Chondrocyte (in vitro differentiated cells): ENCODE measurements around the gene SLC22A16. TPM values are rescaled to one million over a fixed set of nuclear protein-coding genes. Genes with fewer than 3 reads are reported as not detected.

ENCODE experiments used
- DNase-seq: peaks from one replicate; pipeline ENCODE4 v3.0.0; 2021; ENCODE audit warnings: mixed read lengths, low spot score
- H3K27ac Mint-ChIP-seq: one replicate; pipeline ENCODE4 v1.8.0; 2021; ENCODE audit warnings: mild to moderate bottlenecking, moderate library complexity, mixed read lengths; ENCODE audit not compliant: unreplicated experiment
- H3K27me3 Mint-ChIP-seq: 2 replicates; pipeline ENCODE4 v1.8.0; 2021; ENCODE audit warnings: low read depth, mixed read lengths
- H3K36me3 Mint-ChIP-seq: 2 replicates; pipeline ENCODE4 v1.8.0; 2021; ENCODE audit warnings: low read depth, mixed read lengths
- H3K4me1 Mint-ChIP-seq: 2 replicates; pipeline ENCODE4 v1.8.0; 2021; ENCODE audit warnings: low read depth, mild to moderate bottlenecking, mixed read lengths
- H3K4me3 Mint-ChIP-seq: one replicate; pipeline ENCODE4 v1.8.0; 2021; ENCODE audit warnings: mild to moderate bottlenecking, moderate library complexity, mixed read lengths; ENCODE audit not compliant: unreplicated experiment
- H3K9me3 Mint-ChIP-seq: 2 replicates; pipeline ENCODE4 v1.8.0; 2021; ENCODE audit warnings: low read depth, mixed read lengths
- total RNA-seq: library from RNA; stranded (reverse); gene quantifications from 3 replicates; pipeline ENCODE4 v1.2.1, GENCODE V29; 2021
- TF ChIP-seq, protein P1 (sequence below): fragments of 200-600 bp; sonication (generic); IDR thresholded peaks from 2 replicates; pipeline ENCODE4 v1.5.0; 2021; ENCODE audit warnings: antibody characterized with exemption, mild to moderate bottlenecking, moderate library complexity

Gene SLC22A16
- total RNA-seq, 1 donor from 2014 or later: not detected

GRCh38 chr6:110432285-110432900 lies 44.0 kb downstream of the SLC22A16 start:
- H3K4me1 Mint-ChIP-seq: no peaks in the 10 kb centered on the region
- no peaks in the 10 kb centered on the region for H3K36me3 Mint-ChIP-seq
- H3K27ac Mint-ChIP-seq: no peak overlapping the region
- H3K9me3 Mint-ChIP-seq: peaks cover 8% of the 10 kb centered on the region
- no peak for DNase-seq
- TF ChIP-seq, protein P1, sequence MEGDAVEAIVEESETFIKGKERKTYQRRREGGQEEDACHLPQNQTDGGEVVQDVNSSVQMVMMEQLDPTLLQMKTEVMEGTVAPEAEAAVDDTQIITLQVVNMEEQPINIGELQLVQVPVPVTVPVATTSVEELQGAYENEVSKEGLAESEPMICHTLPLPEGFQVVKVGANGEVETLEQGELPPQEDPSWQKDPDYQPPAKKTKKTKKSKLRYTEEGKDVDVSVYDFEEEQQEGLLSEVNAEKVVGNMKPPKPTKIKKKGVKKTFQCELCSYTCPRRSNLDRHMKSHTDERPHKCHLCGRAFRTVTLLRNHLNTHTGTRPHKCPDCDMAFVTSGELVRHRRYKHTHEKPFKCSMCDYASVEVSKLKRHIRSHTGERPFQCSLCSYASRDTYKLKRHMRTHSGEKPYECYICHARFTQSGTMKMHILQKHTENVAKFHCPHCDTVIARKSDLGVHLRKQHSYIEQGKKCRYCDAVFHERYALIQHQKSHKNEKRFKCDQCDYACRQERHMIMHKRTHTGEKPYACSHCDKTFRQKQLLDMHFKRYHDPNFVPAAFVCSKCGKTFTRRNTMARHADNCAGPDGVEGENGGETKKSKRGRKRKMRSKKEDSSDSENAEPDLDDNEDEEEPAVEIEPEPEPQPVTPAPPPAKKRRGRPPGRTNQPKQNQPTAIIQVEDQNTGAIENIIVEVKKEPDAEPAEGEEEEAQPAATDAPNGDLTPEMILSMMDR: no peak
- H3K4me3 Mint-ChIP-seq: no peak overlapping the region
- peaks cover 26% of the 10 kb centered on the region for H3K27me3 Mint-ChIP-seq

- no peaks in the 10 kb centered on the region for H3K4me1 Mint-ChIP-seq
These were observed 45.7 kb downstream of the SLC22A16 start for GRCh38 chr6:110430741-110431140.

DNA sequence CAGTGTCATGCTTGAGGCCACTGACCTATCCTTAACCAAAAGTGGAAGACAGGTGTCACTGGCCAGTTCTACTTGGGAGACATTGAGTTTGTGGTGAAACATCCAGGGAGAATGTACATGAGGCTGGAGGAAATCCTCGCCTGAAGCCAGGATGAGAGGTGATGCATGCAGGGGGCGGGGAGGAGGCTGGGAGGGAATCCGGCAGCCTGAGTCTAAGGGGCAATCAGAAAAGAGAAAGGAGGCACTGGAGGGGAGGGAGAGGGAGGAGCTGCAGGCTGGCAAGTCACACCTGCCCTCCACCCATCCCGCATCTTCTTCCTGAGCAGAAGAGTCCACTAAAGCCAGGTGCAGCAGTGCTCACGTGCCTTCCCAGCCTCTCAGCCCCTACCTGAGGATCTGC lies 46.2 kb downstream of the SLC22A16 start:
- no peaks in the 10 kb centered on the region for H3K36me3 Mint-ChIP-seq
- H3K27me3 Mint-ChIP-seq: peaks cover 38% of the 10 kb centered on the region
- DNase-seq: no peak
- peaks cover 4% of the 10 kb centered on the region for H3K9me3 Mint-ChIP-seq
- no peaks in the 10 kb centered on the region for H3K4me1 Mint-ChIP-seq
- TF ChIP-seq, protein P1: no peak
- H3K27ac Mint-ChIP-seq: no peak overlapping the region
- no peak overlapping the region for H3K4me3 Mint-ChIP-seq

More at GRCh38 chr6:110430741-110431140, 45.7 kb downstream of the SLC22A16 start:
- TF ChIP-seq, protein P1: no peak
- H3K9me3 Mint-ChIP-seq: peaks cover 8% of the 10 kb centered on the region
- peaks cover 33% of the 10 kb centered on the region for H3K27me3 Mint-ChIP-seq
- no peaks in the 10 kb centered on the region for H3K36me3 Mint-ChIP-seq
- no peak overlapping the region for H3K27ac Mint-ChIP-seq
- no peak for DNase-seq
- no peak overlapping the region for H3K4me3 Mint-ChIP-seq

DNA sequence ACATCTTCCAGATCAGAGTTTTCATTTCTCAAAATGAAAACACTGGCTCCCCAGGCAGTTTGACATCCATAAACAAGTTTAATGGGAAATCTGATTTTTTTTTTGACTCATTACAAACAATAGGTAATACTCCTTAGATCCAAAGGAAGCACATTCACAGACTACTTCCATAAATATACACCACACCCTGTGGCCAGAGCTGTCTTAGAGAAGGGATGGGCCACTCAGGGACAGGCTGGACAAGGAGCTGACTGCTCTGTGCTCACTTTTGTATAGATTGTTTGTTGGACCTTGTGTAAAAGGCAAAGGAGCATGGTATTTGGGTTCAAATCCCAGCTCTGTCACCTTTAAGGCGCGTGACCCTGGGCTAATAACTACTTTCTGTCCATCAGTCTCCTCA lies 48.3 kb downstream of the SLC22A16 start:
- no peaks in the 10 kb centered on the region for H3K36me3 Mint-ChIP-seq
- H3K9me3 Mint-ChIP-seq: no peaks in the 10 kb centered on the region
- TF ChIP-seq, protein P1: no peak
- DNase-seq: no peak
- H3K27ac Mint-ChIP-seq: no peak overlapping the region
- no peaks in the 10 kb centered on the region for H3K4me1 Mint-ChIP-seq
- H3K27me3 Mint-ChIP-seq: peaks cover 52% of the 10 kb centered on the region
- no peak overlapping the region for H3K4me3 Mint-ChIP-seq

- no peak for DNase-seq
These were observed 50.6 kb downstream of the SLC22A16 start for GRCh38 chr6:110425816-110426215.

More at GRCh38 chr6:110425816-110426215, 50.6 kb downstream of the SLC22A16 start:
- Mint-ChIP-seq H3K27me3 (peaks cover 63% of the 10 kb centered on the region), H3K4me1 (no peaks in the 10 kb centered on the region), H3K36me3 (no peaks in the 10 kb centered on the region), H3K4me3 (no peak overlapping the region), H3K27ac (no peak overlapping the region), H3K9me3 (peaks cover 7% of the 10 kb centered on the region)
- TF ChIP-seq, protein P1: no peak
